IMR-90 (cell line): ENCODE measurements around the gene RFX5. TPM values are rescaled to one million over a fixed set of nuclear protein-coding genes. Genes with fewer than 3 reads are reported as not detected.

Experiments used
- ATAC-seq: fragments of 200-7000 bp; cut with Tn5 transposase; 2 replicates; pipeline ENCODE4 v1.9.1; 2020; ENCODE audit warnings: low read depth, mild to moderate bottlenecking, moderate library complexity
- BruUV-seq: library from RNA; stranded (reverse); fragments of 400-500 nt; replicated peaks from 2 replicates; lab custom pipeline; 2021; lab: Mats Ljungman, UMichigan
- CTCF ChIA-PET: fragments of 300-600 bp; formaldehyde crosslinking; extraction: SDS; loops from one replicate; lab custom pipeline; 2021; ENCODE audit warnings: antibody characterized with exemption; lab: Yijun Ruan, JAX
- POLR2A ChIA-PET: fragments of 300-600 bp; sonication (Branson Sonifier 250); formaldehyde crosslinking; loops from one replicate; lab custom pipeline; 2022; ENCODE audit warnings: antibody characterized with exemption; ENCODE audit not compliant: unreplicated experiment; lab: Charles Lee
- DNase-seq: peaks from one replicate; pipeline ENCODE4 v3.0.0; 2013
- H2AFZ ChIP-seq: replicated peaks from 2 replicates; pipeline ENCODE3; 2013; ENCODE audit warnings: low read length, mild to moderate bottlenecking; ENCODE audit not compliant: poor library complexity
- H2AK5ac ChIP-seq: 2 replicates; pipeline ENCODE4 v1.6.1; 2013; ENCODE audit warnings: low read depth, low read length, inconsistent platforms
- H2AK9ac ChIP-seq: replicated peaks from 2 replicates; pipeline ENCODE3; 2013; ENCODE audit warnings: mild to moderate bottlenecking, low read depth, low read length, moderate library complexity; ENCODE audit not compliant: poor library complexity
- H2BK120ac ChIP-seq: 2 replicates; pipeline ENCODE4 v1.6.1; 2013; ENCODE audit warnings: low read depth, low read length, inconsistent platforms
- H2BK15ac ChIP-seq: 3 replicates; pipeline ENCODE4 v1.6.1; 2013; ENCODE audit warnings: low read depth, low read length, inconsistent platforms
- H2BK20ac ChIP-seq: 2 replicates; pipeline ENCODE4 v1.6.1; 2013; ENCODE audit warnings: low read depth, mild to moderate bottlenecking, inconsistent platforms, low read length, moderate library complexity
- H2BK5ac ChIP-seq: 2 replicates; pipeline ENCODE4 v1.6.1; 2013; ENCODE audit warnings: mild to moderate bottlenecking, low read depth, low read length, inconsistent platforms; ENCODE audit not compliant: poor library complexity, severe bottlenecking
- H3K14ac ChIP-seq: replicated peaks from 2 replicates; pipeline ENCODE4 v1.6.1; 2013; ENCODE audit warnings: low read depth, low read length, inconsistent platforms
- H3K18ac ChIP-seq: 2 replicates; pipeline ENCODE4 v1.6.1; 2013; ENCODE audit warnings: low read depth, low read length, control low read depth
- H3K23ac ChIP-seq: 2 replicates; pipeline ENCODE4 v1.6.1; 2013; ENCODE audit warnings: low read depth, low read length, inconsistent platforms
- H3K27ac ChIP-seq: 2 replicates; pipeline ENCODE4 v1.5.1; 2013; ENCODE audit warnings: mild to moderate bottlenecking, control low read depth, low read length; ENCODE audit not compliant: insufficient read depth
- H3K27me3 ChIP-seq: 2 replicates; pipeline ENCODE4 v1.6.1; 2013; ENCODE audit warnings: low read length; ENCODE audit not compliant: control insufficient read depth, insufficient read depth
- H3K36me3 ChIP-seq: 2 replicates; pipeline ENCODE4 v1.6.1; 2013; ENCODE audit warnings: low read length, mixed read lengths; ENCODE audit not compliant: control insufficient read depth, insufficient read depth
- H3K4ac ChIP-seq: 2 replicates; pipeline ENCODE4 v1.6.1; 2013; ENCODE audit warnings: low read depth, low read length, inconsistent platforms
- H3K4me1 ChIP-seq: 2 replicates; pipeline ENCODE4 v1.6.1; 2013; ENCODE audit warnings: low read length, mixed read lengths; ENCODE audit not compliant: control insufficient read depth, insufficient read depth
- H3K4me2 ChIP-seq: 2 replicates; pipeline ENCODE4 v1.6.1; 2013; ENCODE audit warnings: low read depth, mild to moderate bottlenecking, control low read depth, low read length, moderate library complexity
- H3K4me3 ChIP-seq: 2 replicates; pipeline ENCODE4 v1.5.1; 2013; ENCODE audit warnings: low read depth, mild to moderate bottlenecking, control low read depth, low read length, moderate library complexity; ENCODE audit not compliant: insufficient read depth
- H3K56ac ChIP-seq: 2 replicates; pipeline ENCODE4 v1.6.1; 2013; ENCODE audit warnings: low read length, inconsistent platforms; ENCODE audit not compliant: insufficient read depth; ENCODE audit errors: extremely low read depth
- H3K79me1 ChIP-seq, 2 experiments: 2 replicates each; pipeline ENCODE4 v1.6.1; 2013; ENCODE audit warnings: low read length in 2 of 2, inconsistent platforms in 1 of 2, low read depth in 1 of 2
- H3K9ac ChIP-seq: 2 replicates; pipeline ENCODE4 v1.6.1; 2013; ENCODE audit warnings: low read depth, low read length, control low read depth
- H3K9me1 ChIP-seq: 2 replicates; pipeline ENCODE4 v1.6.1; 2013; ENCODE audit warnings: low read length, inconsistent platforms; ENCODE audit not compliant: insufficient read depth
- H3K9me3 ChIP-seq: 2 replicates; pipeline ENCODE4 v1.6.1; 2013; ENCODE audit warnings: low read length; ENCODE audit not compliant: control insufficient read depth, insufficient read depth
- H4K20me1 ChIP-seq: 2 replicates; pipeline ENCODE4 v1.6.1; 2013; ENCODE audit warnings: low read length, inconsistent platforms; ENCODE audit not compliant: insufficient read depth
- H4K5ac ChIP-seq: 2 replicates; pipeline ENCODE4 v1.6.1; 2013; ENCODE audit warnings: mild to moderate bottlenecking, low read depth, low read length, control low read depth
- H4K8ac ChIP-seq, 2 experiments: 2 replicates each; pipeline ENCODE4 v1.6.1; 2013; ENCODE audit warnings: low read depth in 2 of 2, low read length in 2 of 2, control low read depth in 1 of 2, inconsistent platforms in 1 of 2
- H4K91ac ChIP-seq: 2 replicates; pipeline ENCODE4 v1.6.1; 2013; ENCODE audit warnings: low read depth, low read length, inconsistent platforms; ENCODE audit not compliant: insufficient read depth
- CHD1 ChIP-seq: IDR thresholded peaks from 2 replicates; pipeline ENCODE4 v1.6.1; 2012; ENCODE audit warnings: low read depth, low read length, improper control_type of control experiment
- ELK1 ChIP-seq: fragments of 150-350 bp; IDR thresholded peaks from 2 replicates; pipeline ENCODE4 v1.6.1; 2016; ENCODE audit warnings: low read depth, mild to moderate bottlenecking, low read length, moderate library complexity, borderline replicate concordance
- FOS ChIP-seq: fragments of 150-350 bp; IDR thresholded peaks from 2 replicates; pipeline ENCODE4 v1.6.1; 2016; ENCODE audit warnings: low read depth, low read length
- MAFK ChIP-seq: IDR thresholded peaks from 2 replicates; pipeline ENCODE4 v1.6.1; 2012; ENCODE audit warnings: low read depth, low read length, improper control_type of control experiment
- MXI1 ChIP-seq: IDR thresholded peaks from 2 replicates; pipeline ENCODE4 v1.6.1; 2012; ENCODE audit warnings: low read depth, mild to moderate bottlenecking, low read length, moderate library complexity, borderline replicate concordance
- NFE2L2 ChIP-seq: fragments of 150-350 bp; IDR thresholded peaks from 2 replicates; pipeline ENCODE4 v1.6.1; 2016; ENCODE audit warnings: low read depth, mild to moderate bottlenecking, low read length
- POLR2A ChIP-seq: IDR thresholded peaks from 2 replicates; pipeline ENCODE4 v1.6.1; 2012; ENCODE audit warnings: mild to moderate bottlenecking, low read depth, low read length
- RFX5 ChIP-seq: IDR thresholded peaks from 2 replicates; pipeline ENCODE4 v1.8.0; 2012; ENCODE audit warnings: low read depth, mild to moderate bottlenecking, low read length, moderate library complexity
- SMC3 ChIP-seq: fragments of 150-350 bp; IDR thresholded peaks from 2 replicates; pipeline ENCODE4 v1.6.1; 2016; ENCODE audit warnings: low read depth, mild to moderate bottlenecking, antibody characterized with exemption, low read length, moderate library complexity
- WGBS, 2 experiments: methylation state at CpG; one replicate each; pipeline versions ENCODE4 v1.1.5 to v1.1.7; 2013; ENCODE audit warnings: missing lambda C conversion rate in 2 of 2; ENCODE audit not compliant: insufficient read length in 1 of 2; ENCODE audit errors: extremely low coverage in 2 of 2; 5-methylcytosine and 5-hydroxymethylcytosine counted together
- dilution Hi-C: fragments of 300-500 bp; cut with HindIII; formaldehyde crosslinking; loops from one replicate; pipeline ENCODE4 v1.14.3; 2018; ENCODE audit warnings: low sequenced_read_pairs; ENCODE audit not compliant: unreplicated experiment
- in situ Hi-C: fragments of 300-500 bp; cut with MboI; formaldehyde crosslinking; loops from 3 replicates; pipeline ENCODE4 v1.14.3; 2019; ENCODE audit warnings: low sequenced_read_pairs, inconsistent platforms, mixed read lengths
- intact Hi-C: fragments of 100-400 bp; cut with micrococcal nuclease; formaldehyde crosslinking; loops from 2 replicates; pipeline ENCODE4 v1.10.0; 2022
- polyA plus RNA-seq, 3 experiments: library from polyadenylated mRNA; depleted of rRNA; stranded (reverse); fragments of >200 nt; gene quantifications; 2 replicates each; pipeline ENCODE4 v1.2.3, GENCODE V29; 2012; ENCODE audit warnings: low replicate concordance in 1 of 3
- total RNA-seq: library from RNA; depleted of rRNA; stranded (reverse); fragments of >200 nt; gene quantifications from 2 replicates; pipeline ENCODE4 v1.2.3, GENCODE V29; 2012
- TF ChIP-seq, protein P1 (sequence below): fragments of 150-350 bp; IDR thresholded peaks from 2 replicates; pipeline ENCODE4 v1.6.1; 2017; ENCODE audit warnings: mild to moderate bottlenecking, antibody characterized with exemption, low read length, low read depth
- TF ChIP-seq, protein P2 (sequence below): conservative IDR thresholded peaks from 2 replicates; pipeline ENCODE4 v1.5.1; 2012; ENCODE audit warnings: mild to moderate bottlenecking, low read depth, low read length, improper control_type of control experiment

The RFX5 gene
- total and polyA plus RNA-seq, 2 of the 4 experiments (the other 2 are of a cell fraction), result 29.3 to 44.4 TPM

- H3K4me1 ChIP-seq, result no peaks in the 10 kb centered on the region
- TF ChIP-seq MXI1 (no peak), SMC3 (no peak), ELK1 (no peak), CHD1 (no peak), RFX5 (no peak), POLR2A (no peak), FOS (no peak), NFE2L2 (no peak), MAFK (no peak)
- TF ChIP-seq, protein P1, sequence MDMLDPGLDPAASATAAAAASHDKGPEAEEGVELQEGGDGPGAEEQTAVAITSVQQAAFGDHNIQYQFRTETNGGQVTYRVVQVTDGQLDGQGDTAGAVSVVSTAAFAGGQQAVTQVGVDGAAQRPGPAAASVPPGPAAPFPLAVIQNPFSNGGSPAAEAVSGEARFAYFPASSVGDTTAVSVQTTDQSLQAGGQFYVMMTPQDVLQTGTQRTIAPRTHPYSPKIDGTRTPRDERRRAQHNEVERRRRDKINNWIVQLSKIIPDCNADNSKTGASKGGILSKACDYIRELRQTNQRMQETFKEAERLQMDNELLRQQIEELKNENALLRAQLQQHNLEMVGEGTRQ, result no peak
- TF ChIP-seq, protein P2, sequence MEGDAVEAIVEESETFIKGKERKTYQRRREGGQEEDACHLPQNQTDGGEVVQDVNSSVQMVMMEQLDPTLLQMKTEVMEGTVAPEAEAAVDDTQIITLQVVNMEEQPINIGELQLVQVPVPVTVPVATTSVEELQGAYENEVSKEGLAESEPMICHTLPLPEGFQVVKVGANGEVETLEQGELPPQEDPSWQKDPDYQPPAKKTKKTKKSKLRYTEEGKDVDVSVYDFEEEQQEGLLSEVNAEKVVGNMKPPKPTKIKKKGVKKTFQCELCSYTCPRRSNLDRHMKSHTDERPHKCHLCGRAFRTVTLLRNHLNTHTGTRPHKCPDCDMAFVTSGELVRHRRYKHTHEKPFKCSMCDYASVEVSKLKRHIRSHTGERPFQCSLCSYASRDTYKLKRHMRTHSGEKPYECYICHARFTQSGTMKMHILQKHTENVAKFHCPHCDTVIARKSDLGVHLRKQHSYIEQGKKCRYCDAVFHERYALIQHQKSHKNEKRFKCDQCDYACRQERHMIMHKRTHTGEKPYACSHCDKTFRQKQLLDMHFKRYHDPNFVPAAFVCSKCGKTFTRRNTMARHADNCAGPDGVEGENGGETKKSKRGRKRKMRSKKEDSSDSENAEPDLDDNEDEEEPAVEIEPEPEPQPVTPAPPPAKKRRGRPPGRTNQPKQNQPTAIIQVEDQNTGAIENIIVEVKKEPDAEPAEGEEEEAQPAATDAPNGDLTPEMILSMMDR, result no peak
- no TSS peak for BruUV-seq
- WGBS, 2 experiments, result 100% methylated on average over 1 of the region's 5 CpGs; no CpG with 5 or more reads in 1 of the 2 experiments
- ChIA-PET CTCF (no interaction called here), POLR2A (no interaction called here)
- no peak overlapping the region for H3K14ac ChIP-seq
- intact Hi-C loops, result no loop called here
- no peak overlapping the region for H3K27ac ChIP-seq
- H2BK15ac ChIP-seq, result no peak overlapping the region
- no peak overlapping the region for H2BK5ac ChIP-seq
- no peak overlapping the region for H2BK120ac ChIP-seq
- H2AFZ ChIP-seq, result no peak overlapping the region
- H3K27me3 ChIP-seq, result no peaks in the 10 kb centered on the region
- no peak overlapping the region for H3K23ac ChIP-seq
- no peak overlapping the region for H4K91ac ChIP-seq
- H3K9me3 ChIP-seq, result no peaks in the 10 kb centered on the region
- ATAC-seq (no peak), DNase-seq (no peak)
- no peak overlapping the region for H4K8ac ChIP-seq
- H3K9ac ChIP-seq, result no peak overlapping the region
- no peak overlapping the region for H2BK20ac ChIP-seq
- no peaks in the 10 kb centered on the region for H3K36me3 ChIP-seq
- H2AK9ac ChIP-seq, result no peak overlapping the region
- no peaks in the 10 kb centered on the region for H3K79me1 ChIP-seq
- no peak overlapping the region for H4K5ac ChIP-seq
- no peak overlapping the region for H3K4ac ChIP-seq
- H3K56ac ChIP-seq, result no peak overlapping the region
- H3K9me1 ChIP-seq, result no peaks in the 10 kb centered on the region; the same call in 1 of the 2 replicates
- dilution Hi-C loops, result no loop called here
- no peak overlapping the region for H2AK5ac ChIP-seq
- H3K4me2 ChIP-seq, result no peak overlapping the region
- no peaks in the 10 kb centered on the region for H4K20me1 ChIP-seq
- in situ Hi-C loops, result no loop called here
- H3K18ac ChIP-seq, result no peak overlapping the region
- no peak overlapping the region for H3K4me3 ChIP-seq
Observed at GRCh38 chr1:151334822-151335221, 12.2 kb downstream of the RFX5 start.
